Activated T-helper 9 cell treated with anti-CD3 and anti-CD28 coated beads, Interleukin-2, amount 50 U/mL, for 16 hours (primary cell): ENCODE measurements around the gene WDR33.

ENCODE experiments used
- DNase-seq: peaks from one replicate; pipeline ENCODE4 v3.0.0-alpha.2; 2020; ENCODE audit warnings: low read depth

WDR33 gene

GRCh38 chr2:127671557-127672302, 139.2 kb downstream of the WDR33 start:
- no peak for DNase-seq

GRCh38 chr2:127670957-127671290, 140.0 kb downstream of the WDR33 start:
- DNase-seq: no peak

- DNase-seq: no peak
Observed at GRCh38 chr2:127670055-127670956, 140.7 kb downstream of the WDR33 start.

- no peak for DNase-seq
Observed at GRCh38 chr2:127669056-127669455, 141.9 kb downstream of the WDR33 start.

- DNase-seq: no peak
Observed at GRCh38 chr2:127665267-127665893, 145.6 kb downstream of the WDR33 start.

- DNase-seq: no peak
Observed at GRCh38 chr2:127664895-127665225, 146.1 kb downstream of the WDR33 start.

- no peak for DNase-seq
Observed at GRCh38 chr2:127664065-127664894, 146.7 kb downstream of the WDR33 start.

GRCh38 chr2:127663566-127664064, 147.4 kb downstream of the WDR33 start:
- DNase-seq: no peak

GRCh38 chr2:127662937-127663565, 147.9 kb downstream of the WDR33 start:
- no peak for DNase-seq

GRCh38 chr2:127661949-127662510, 148.9 kb downstream of the WDR33 start:
- no peak for DNase-seq

- DNase-seq: no peak
Observed at GRCh38 chr2:127661072-127661649, 149.8 kb downstream of the WDR33 start.

GRCh38 chr2:127660291-127660578, 150.7 kb downstream of the WDR33 start:
- no peak for DNase-seq

- no peak for DNase-seq
Observed at GRCh38 chr2:127659408-127660290, 151.3 kb downstream of the WDR33 start.

GRCh38 chr2:127658641-127659407, 152.1 kb downstream of the WDR33 start:
- DNase-seq: no peak

- no peak for DNase-seq
Observed at GRCh38 chr2:127658146-127658545, 152.8 kb downstream of the WDR33 start.

- no peak for DNase-seq
Observed at GRCh38 chr2:127657232-127657595, 153.8 kb downstream of the WDR33 start.

GRCh38 chr2:127656569-127657231, 154.3 kb downstream of the WDR33 start:
- DNase-seq: no peak

GRCh38 chr2:127655209-127656073, 155.5 kb downstream of the WDR33 start:
- DNase-seq: no peak
